GM12892 (cell line): ENCODE data around the gene DCPS.
"Not testable (repeated sequence)": the region's sequence is repeated elsewhere in the genome, so short reads cannot be mapped to it uniquely, and the experiment has no call there.

ENCODE experiments used
- POLR2AphosphoS5 ChIP-seq: IDR thresholded peaks from 2 replicates; pipeline ENCODE4 v1.6.1; 2011; ENCODE audit warnings: low read depth, low read length, control low read depth
- TAF1 ChIP-seq: IDR thresholded peaks from 2 replicates; pipeline ENCODE4 v1.6.1; 2011; ENCODE audit warnings: low read depth, mild to moderate bottlenecking, control low read depth, low read length, borderline replicate concordance

DNA sequence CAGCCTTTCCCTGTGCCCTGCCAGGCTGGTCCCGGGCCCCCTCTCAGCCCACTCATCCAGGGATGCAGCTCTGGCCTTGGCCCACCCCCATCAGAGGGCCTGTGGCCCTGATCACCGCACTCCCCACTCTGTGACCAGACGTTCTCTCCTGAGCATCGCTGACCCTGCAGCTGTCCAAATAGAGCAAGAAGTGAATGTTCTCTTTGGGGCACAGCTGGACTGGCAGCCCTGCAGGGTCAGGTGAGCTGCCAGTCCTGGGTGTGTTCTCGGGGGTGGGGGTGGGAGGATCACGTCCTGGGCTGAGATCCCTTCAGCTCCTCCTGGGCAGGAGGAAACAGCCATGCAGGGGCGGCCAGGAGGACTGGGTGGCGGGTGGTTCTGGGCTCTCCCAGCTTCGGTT is 60.9 kb downstream of the DCPS start:
- TF ChIP-seq TAF1, POLR2AphosphoS5: not testable (repeated sequence)
